Measurements from ENCODE around the gene OPCML.

- TF ChIP-seq CTCF (conservative IDR thresholded peaks at IDR 0.05; ENCODE audit: low read length), result no peak
- no peak for TF ChIP-seq EZH2phosphoT487 (IDR thresholded peaks at IDR 0.05; ENCODE audit: borderline replicate concordance)
Observed at GRCh38 chr11:132691848-132692550, 840.3 kb downstream of the OPCML start.
